ENCODE measurements around the gene LASP1. TPM values are rescaled to one million over a fixed set of nuclear protein-coding genes. Genes with fewer than 3 reads are reported as not detected.

LASP1 gene
- total and polyA plus RNA-seq, 2 of the 8 experiments (the other 6 are each of a cell fraction or from before 2014, with no cell fraction given): 114 to 180 TPM

DNA sequence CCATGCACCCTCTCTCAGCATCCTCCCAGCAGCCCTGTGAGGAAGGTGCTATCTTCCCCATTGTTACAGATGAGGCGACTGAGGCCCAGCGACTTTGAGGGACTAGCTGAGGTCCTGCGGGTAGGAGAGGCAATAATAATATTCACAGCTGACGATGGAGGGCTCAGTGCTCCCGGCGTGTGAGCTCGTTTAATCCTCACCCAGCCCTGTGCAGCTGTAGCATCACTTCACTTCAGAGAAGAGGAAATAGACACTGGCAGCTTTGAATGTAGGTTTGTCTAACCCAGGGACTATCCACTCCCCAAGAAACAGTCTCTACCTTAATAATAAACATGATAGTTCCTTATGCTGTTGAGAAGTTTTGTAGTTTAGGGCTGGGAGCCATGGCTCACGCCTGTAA, 21.6 kb downstream of the LASP1 start:
- H2BK12ac ChIP-seq (ENCODE audit: low read depth, low read length): no peak overlapping the region
- H3K27me3 ChIP-seq (replicated peaks in 1 of 4; ENCODE audit: control insufficient read depth in 3 of 4, extremely low read depth in 1 of 4, insufficient read depth in 3 of 4, low read length in 3 of 4): no peaks in the 10 kb centered on the region
- peaks cover 0 to 18% (median 12%) of the 10 kb centered on the region in 4 experiments; a peak in 7 of 8 replicates for H3K36me3 ChIP-seq (ENCODE audit: control insufficient read depth in 2 of 4, insufficient read depth in 4 of 4, low read length in 3 of 4)
- no peak overlapping the region for H2BK15ac ChIP-seq (ENCODE audit: low read length)
- H3K4me3 ChIP-seq (ENCODE audit: extremely low read depth in 1 of 4, insufficient read depth in 2 of 4, low read depth in 3 of 4, low read length in 4 of 4): no peak overlapping the region
- no peak overlapping the region for H2BK5ac ChIP-seq (ENCODE audit: low read depth, low read length)
- no peak overlapping the region for H2BK120ac ChIP-seq (replicated peaks; ENCODE audit: low read depth, low read length)
- no peak overlapping the region for H2AFZ ChIP-seq (ENCODE audit: low read length)
- no peak overlapping the region for H3K56ac ChIP-seq (replicated peaks; ENCODE audit: insufficient read length, low read depth, low read length)
- H3K9me3 ChIP-seq (ENCODE audit: insufficient read depth in 2 of 2, low read depth in 1 of 2, low read length in 1 of 2): no peaks in the 10 kb centered on the region
- no peak overlapping the region for H3K27ac ChIP-seq (ENCODE audit: low read depth, low read length)
- H3K18ac ChIP-seq (ENCODE audit: extremely low read depth, low read length): no peak overlapping the region
- peaks cover 0 to 7% (median 4%) of the 10 kb centered on the region in 4 experiments; a peak in 5 of 7 replicates for H3K4me1 ChIP-seq (replicated peaks in 1 of 4; ENCODE audit: control insufficient read depth in 3 of 4, insufficient read depth in 4 of 4, low read length in 3 of 4)
- DNase-seq (ENCODE audit: low read depth in 1 of 2, low spot score in 2 of 2): no peak
- H3K79me2 ChIP-seq (ENCODE audit: control insufficient read depth in 1 of 2, insufficient read depth in 2 of 2, low read length in 2 of 2): peaks cover 0 to 23% of the 10 kb centered on the region in 2 experiments; a peak in 1 of 4 replicates
- H3K9ac ChIP-seq (replicated peaks in 1 of 4; ENCODE audit: extremely low read depth in 1 of 4, low read depth in 3 of 4, low read length in 3 of 4): no peak overlapping the region
- no peak for TF ChIP-seq TAF1 (IDR thresholded peaks at IDR 0.05; ENCODE audit: low read depth, low read length)
- TF ChIP-seq NANOG (IDR thresholded peaks at IDR 0.05; ENCODE audit: insufficient read depth, low read depth, low read length, poor library complexity, severe bottlenecking): no peak
- no peak for FAIRE-seq
- no peak overlapping the region for H4K5ac ChIP-seq (ENCODE audit: insufficient read length, low read depth, low read length)
- H3K23ac ChIP-seq (ENCODE audit: insufficient read length): no peak overlapping the region
- peaks cover 4% of the 10 kb centered on the region for H3K79me1 ChIP-seq (ENCODE audit: low read depth, low read length)
- H4K20me1 ChIP-seq (replicated peaks in 1 of 2; ENCODE audit: control insufficient read depth in 1 of 2, insufficient read depth in 2 of 2, low read length in 2 of 2): peaks cover 2 to 15% of the 10 kb centered on the region in 2 experiments
- no peak overlapping the region for H2AK5ac ChIP-seq (ENCODE audit: low read depth, low read length)
- POLR2A ChIA-PET (ENCODE audit: partially characterized antibody): interaction anchor here (1.0 kb wide), 1 partner anchor 11 kb away, joined by 4 read pairs; no protein-coding TSS in a partner anchor
- no peaks in the 10 kb centered on the region for H3K23me2 ChIP-seq (ENCODE audit: low read depth, low read length)
- CTCF ChIA-PET (ENCODE audit: partially characterized antibody): interaction anchor here (0.6 to 1.0 kb wide), 5 partner anchors 10 to 345 kb away, joined by 3 to 4 read pairs (median 3); no protein-coding TSS in a partner anchor
- WGBS, 2 experiments (ENCODE audit: extremely low coverage in 1 of 2, insufficient coverage in 1 of 2, insufficient read length in 1 of 2, insufficient replicate concordance in 2 of 2, low coverage in 1 of 2, low lambda C conversion rate in 2 of 2, missing lambda C conversion rate in 1 of 2): 89% methylated on average over 8 of the region's 8 CpGs; no CpG with 5 or more reads in 1 of the 2 experiments
- H4K91ac ChIP-seq (replicated peaks; ENCODE audit: insufficient read length, low read length): no peak overlapping the region
- no peak overlapping the region for H3K4me2 ChIP-seq (ENCODE audit: insufficient read depth in 1 of 2, low read depth in 2 of 2, low read length in 2 of 2)
- no peak overlapping the region for H2BK20ac ChIP-seq (ENCODE audit: low read length)
- no peak overlapping the region for H3K14ac ChIP-seq (ENCODE audit: insufficient read length)
- H3K4ac ChIP-seq (replicated peaks; ENCODE audit: insufficient read length, low read depth, low read length): no peak overlapping the region
- H4K8ac ChIP-seq (ENCODE audit: extremely low read depth, insufficient read depth, low read length): no peak overlapping the region

Data from H1 (cell line).